ENCODE data around the gene LRSAM1. TPM values are rescaled to one million over a fixed set of nuclear protein-coding genes. Genes with fewer than 3 reads are reported as not detected.

LRSAM1 gene
- total and polyA plus RNA-seq, 2 of the 8 experiments (the other 6 are each of a cell fraction or from before 2014, with no cell fraction given) = 9.7 to 18.3 TPM

DNA sequence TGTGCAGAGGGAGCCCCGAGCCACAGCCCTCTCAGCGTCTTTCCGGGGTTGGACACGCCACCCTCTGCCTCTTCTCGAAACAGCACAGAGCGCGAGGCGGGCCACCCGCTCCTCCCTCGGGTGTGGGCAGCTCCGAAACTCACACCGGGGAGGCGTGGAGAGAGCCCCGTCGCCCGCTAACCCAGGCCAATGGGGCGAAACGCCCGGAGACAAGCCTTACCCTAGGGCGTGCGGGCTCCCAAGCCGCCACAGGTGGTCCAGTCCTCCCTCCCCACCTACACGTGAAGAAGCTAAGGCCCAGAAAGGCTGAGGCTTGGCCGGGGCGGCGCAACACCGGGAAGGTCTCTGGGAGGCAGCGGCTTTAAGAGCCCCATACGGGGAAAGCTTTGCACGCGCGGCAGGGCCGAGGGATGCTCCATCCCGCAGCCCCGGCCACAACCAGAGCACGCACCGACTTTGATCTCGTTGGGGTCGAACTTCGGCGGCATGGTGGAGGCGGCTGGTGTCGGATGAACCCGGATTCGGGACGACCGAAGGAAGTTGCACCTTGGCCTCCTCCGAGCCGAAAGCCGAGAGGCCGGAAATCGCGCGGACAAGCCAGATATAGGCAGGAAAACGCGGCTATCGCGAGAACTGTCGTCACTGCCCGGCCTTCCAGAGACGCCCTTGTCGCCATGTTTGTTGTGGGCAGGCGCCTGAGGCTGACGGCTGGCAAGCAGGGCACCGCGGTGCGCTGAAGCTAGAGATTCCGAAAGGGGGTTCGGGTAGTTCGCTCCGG lies at the start of gene LRSAM1, which contains the start of gene RPL12 (continued):
- no peak for TF ChIP-seq EZH2 (IDR thresholded peaks at IDR 0.05; ENCODE audit: low read depth, low read length, severe bottlenecking)
- peak; percentile 97 for TF ChIP-seq CREB1 (IDR thresholded peaks at IDR 0.05)
- no peak for TF ChIP-seq SUZ12 (IDR thresholded peaks at IDR 0.05; ENCODE audit: low read length)
- no peak; the same call in 1 of the 2 replicates for TF ChIP-seq BACH1 (IDR thresholded peaks at IDR 0.05; ENCODE audit: low read length)
- TF ChIP-seq BCL11A (IDR thresholded peaks at IDR 0.05; ENCODE audit: low read depth in 2 of 2, low read length in 2 of 2) = no peak
- TF ChIP-seq HDAC2 (IDR thresholded peaks at IDR 0.05; ENCODE audit: borderline replicate concordance in 1 of 2, low read depth in 2 of 2, low read length in 2 of 2) = no peak
- no peak for TF ChIP-seq KDM5A (IDR thresholded peaks at IDR 0.05; ENCODE audit: low read length)
- TF ChIP-seq GABPA (IDR thresholded peaks at IDR 0.05; ENCODE audit: borderline replicate concordance, insufficient read depth, low read length) = no peak
- TF ChIP-seq POLR2AphosphoS5 (IDR thresholded peaks at IDR 0.05; ENCODE audit: low read depth, low read length) = peak; percentile 99
- TF ChIP-seq ASH2L (IDR thresholded peaks at IDR 0.05; ENCODE audit: low read length) = peak; percentile 45
- peak; percentile 100 for TF ChIP-seq POLR2A (IDR thresholded peaks at IDR 0.05; ENCODE audit: control extremely low read depth in 1 of 2, low read depth in 2 of 2, low read length in 2 of 2)
- TF ChIP-seq KDM4A (IDR thresholded peaks at IDR 0.05; ENCODE audit: low read depth, low read length, severe bottlenecking) = peak; percentile 99
- TF ChIP-seq ZNF274 (IDR thresholded peaks at IDR 0.05; ENCODE audit: borderline replicate concordance, extremely low read depth, low read length) = no peak
- TF ChIP-seq SIN3A (conservative IDR thresholded peaks at IDR 0.05 in 1 of 2, IDR thresholded peaks at IDR 0.05 in 1 of 2; ENCODE audit: low read depth in 1 of 2, low read length in 2 of 2) = peak; percentile 43 to 90; a peak in 2 of 4 replicates
- TF ChIP-seq PHF8 (conservative IDR thresholded peaks at IDR 0.05; ENCODE audit: low read depth, low read length) = peak; percentile 98
- peak; percentile 99 for TF ChIP-seq BRCA1 (IDR thresholded peaks at IDR 0.05; ENCODE audit: low read depth, low read length)
- TF ChIP-seq CHD2 (IDR thresholded peaks at IDR 0.05; ENCODE audit: low read length) = peak; percentile 99
- no peak for TF ChIP-seq HDAC6 (IDR thresholded peaks at IDR 0.05; ENCODE audit: low read depth, low read length)
- TF ChIP-seq NANOG (IDR thresholded peaks at IDR 0.05; ENCODE audit: insufficient read depth, low read depth, low read length, poor library complexity, severe bottlenecking) = no peak
- peak; percentile 97 for TF ChIP-seq GTF2F1 (IDR thresholded peaks at IDR 0.05; ENCODE audit: borderline replicate concordance, low read depth, low read length)
- no peak for TF ChIP-seq RFX5 (IDR thresholded peaks at IDR 0.05; ENCODE audit: borderline replicate concordance, low read depth, low read length)
- TF ChIP-seq TEAD4 (IDR thresholded peaks at IDR 0.05; ENCODE audit: low read depth, low read length) = no peak
- no peak for TF ChIP-seq RBBP5 (IDR thresholded peaks at IDR 0.05; ENCODE audit: borderline replicate concordance, low read depth, low read length)
- TF ChIP-seq JUN (IDR thresholded peaks at IDR 0.05; ENCODE audit: low read depth, low read length) = no peak
- TF ChIP-seq KDM1A (IDR thresholded peaks at IDR 0.05; ENCODE audit: borderline replicate concordance, low read length) = no peak

All from H1 (cell line).